ENCODE measurements around the gene EBNA1BP2.
"Not testable (repeated sequence)": the region's sequence is repeated elsewhere in the genome, so short reads cannot be mapped to it uniquely, and the experiment has no call there.

The EBNA1BP2 gene

GRCh38 chr1:43171876-43172526, at the start of gene EBNA1BP2, which contains the start of gene CFAP57:
Gene EBNA1BP2 (minus strand): TSS chr1:43172290. CDS start chr1:43172118, 172 bp downstream.
Gene CFAP57 (plus strand): TSS chr1:43172330. CDS start chr1:43172754, 424 bp downstream.
- peak; percentile 96 for DNase-seq

- no peak for DNase-seq
These were observed 49.7 kb upstream of the EBNA1BP2 start for GRCh38 chr1:43221797-43222196.

DNA sequence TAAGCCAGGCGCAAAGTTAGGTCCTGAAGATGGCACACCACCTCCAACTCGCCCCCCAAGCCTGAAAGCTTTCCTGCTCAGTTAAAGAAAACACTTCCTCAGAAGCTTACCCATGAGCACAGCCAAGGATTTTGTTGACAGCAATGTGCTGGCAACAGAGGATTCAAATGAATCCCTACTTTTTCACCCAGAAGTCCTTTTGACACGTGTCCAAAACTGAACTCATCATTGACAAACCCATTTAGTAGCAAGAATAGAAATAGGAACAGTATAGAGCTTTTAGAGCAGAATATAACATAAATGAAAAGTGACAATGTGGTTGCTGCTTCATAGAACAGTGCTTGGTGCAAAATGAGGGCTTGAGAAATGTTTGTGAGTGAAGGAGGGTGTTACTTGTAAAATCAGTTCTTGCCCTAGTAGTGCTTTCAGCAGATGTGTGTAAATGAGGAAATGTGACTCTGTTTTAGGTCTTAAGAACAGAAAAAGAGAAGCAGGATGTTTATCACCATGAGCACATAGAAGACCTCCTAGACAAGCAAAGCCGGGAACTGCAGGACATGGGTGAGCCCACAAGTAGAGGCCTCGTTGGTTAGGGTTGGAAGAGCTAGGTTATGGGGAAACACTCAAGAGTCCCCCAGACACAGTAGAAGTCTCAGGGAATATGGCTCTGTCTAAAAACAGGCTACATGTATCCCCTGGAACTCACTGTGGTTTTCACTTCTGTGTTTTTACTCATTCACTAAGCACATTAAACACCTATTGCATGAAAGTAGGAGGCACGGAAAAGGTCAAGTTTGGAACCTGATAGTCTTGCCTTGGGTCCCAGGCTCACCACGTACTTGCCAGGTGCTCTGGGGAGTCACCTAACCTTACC, 49.1 kb upstream of the EBNA1BP2 start:
- no peak for DNase-seq

DNA sequence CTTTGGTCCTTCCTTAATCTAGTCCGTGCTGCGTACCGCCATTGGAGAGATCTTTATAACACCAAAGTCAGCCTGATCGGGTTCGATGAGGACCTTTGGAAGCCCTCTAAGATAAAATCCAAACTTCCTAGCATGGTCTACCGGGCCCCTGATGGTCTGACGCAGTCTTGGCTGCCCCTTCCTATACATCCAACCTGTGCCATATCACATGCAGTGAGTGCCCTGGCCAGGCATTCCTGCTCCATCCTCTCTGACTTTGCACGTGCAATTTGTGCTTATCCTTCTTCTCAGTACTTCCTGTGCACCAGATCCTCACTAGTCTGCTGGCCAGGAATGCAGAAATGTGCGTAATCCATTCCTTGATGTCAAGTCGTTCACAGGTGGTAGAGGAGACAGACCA, 45.7 kb upstream of the EBNA1BP2 start:
- DNase-seq: no peak

DNA sequence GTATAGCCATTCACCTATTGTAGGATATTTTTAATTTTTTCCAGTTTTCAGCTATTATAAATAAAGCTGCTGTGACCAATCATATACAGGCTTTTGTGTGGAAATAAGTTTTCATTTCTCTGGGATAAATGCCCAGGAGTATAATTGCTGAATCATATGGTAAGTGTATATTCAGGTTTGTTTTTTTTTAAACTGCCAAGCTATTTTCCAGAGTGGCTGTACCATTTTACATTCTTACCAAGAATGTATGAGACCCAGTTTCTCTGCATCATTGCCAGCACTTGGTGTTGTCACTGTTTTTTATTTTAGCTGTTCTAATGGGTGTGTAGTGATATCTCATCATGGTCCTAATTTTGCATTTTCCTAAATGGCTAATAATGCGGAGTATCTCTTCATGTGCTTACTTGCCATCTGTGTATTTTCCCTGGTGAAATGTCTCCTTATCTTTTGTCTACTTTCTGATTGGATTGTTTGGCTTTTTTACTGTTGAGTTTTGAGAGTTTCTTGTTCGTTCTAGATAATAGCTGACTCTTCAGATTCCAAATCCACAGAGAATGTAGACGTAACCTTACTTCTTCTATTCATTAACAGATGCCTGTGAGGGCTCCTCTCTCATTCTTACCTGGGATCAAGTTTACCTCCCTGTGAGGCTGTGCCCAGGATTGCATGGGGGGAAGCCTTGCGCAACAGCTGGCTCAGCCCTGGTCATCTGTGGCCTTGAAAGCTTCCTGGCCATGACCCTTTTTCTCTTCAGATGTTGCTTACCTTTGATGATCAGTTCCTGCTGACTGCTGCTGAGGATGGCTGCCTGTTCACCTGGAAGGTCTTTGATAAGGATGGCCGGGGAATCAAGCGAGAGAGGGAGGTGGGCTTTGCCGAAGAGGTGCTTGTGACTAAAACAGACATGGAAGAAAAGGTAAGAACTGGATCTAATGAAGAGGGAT, 42.7 kb upstream of the EBNA1BP2 start:
- no peak for DNase-seq

GRCh38 chr1:43208277-43208676, 36.2 kb upstream of the EBNA1BP2 start:
- DNase-seq: not testable (repeated sequence)

GRCh38 chr1:43207229-43207853, 35.3 kb upstream of the EBNA1BP2 start:
- no peak for DNase-seq

- peak; percentile 17 for DNase-seq
These were observed 34.6 kb upstream of the EBNA1BP2 start for GRCh38 chr1:43206600-43207228.

DNA sequence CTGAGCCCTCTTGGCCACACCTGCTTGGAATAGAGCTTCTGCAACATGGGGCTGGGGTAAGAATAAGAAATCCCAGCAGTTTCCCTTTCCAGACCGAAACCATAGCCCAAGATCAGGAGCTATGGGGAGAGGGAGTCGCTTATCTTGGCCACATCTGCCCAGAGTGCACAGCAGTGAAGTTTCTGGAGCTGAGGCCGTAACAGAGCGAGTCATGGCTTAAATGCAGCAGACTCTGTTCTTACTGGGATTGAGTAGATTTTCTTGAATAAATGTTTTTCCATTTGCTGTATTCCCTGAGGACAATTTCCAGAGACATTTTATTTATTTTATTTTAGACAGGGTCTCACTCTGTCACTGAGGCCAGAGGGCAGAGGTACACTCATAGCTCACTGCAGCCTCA, 33.6 kb upstream of the EBNA1BP2 start:
- no peak for DNase-seq

- DNase-seq: no peak
These were observed 32.3 kb upstream of the EBNA1BP2 start for GRCh38 chr1:43204394-43204793.

- DNase-seq: no peak
These were observed 31.8 kb upstream of the EBNA1BP2 start for GRCh38 chr1:43203859-43204258.

GRCh38 chr1:43199093-43199726, 27.1 kb upstream of the EBNA1BP2 start:
- no peak for DNase-seq

DNA sequence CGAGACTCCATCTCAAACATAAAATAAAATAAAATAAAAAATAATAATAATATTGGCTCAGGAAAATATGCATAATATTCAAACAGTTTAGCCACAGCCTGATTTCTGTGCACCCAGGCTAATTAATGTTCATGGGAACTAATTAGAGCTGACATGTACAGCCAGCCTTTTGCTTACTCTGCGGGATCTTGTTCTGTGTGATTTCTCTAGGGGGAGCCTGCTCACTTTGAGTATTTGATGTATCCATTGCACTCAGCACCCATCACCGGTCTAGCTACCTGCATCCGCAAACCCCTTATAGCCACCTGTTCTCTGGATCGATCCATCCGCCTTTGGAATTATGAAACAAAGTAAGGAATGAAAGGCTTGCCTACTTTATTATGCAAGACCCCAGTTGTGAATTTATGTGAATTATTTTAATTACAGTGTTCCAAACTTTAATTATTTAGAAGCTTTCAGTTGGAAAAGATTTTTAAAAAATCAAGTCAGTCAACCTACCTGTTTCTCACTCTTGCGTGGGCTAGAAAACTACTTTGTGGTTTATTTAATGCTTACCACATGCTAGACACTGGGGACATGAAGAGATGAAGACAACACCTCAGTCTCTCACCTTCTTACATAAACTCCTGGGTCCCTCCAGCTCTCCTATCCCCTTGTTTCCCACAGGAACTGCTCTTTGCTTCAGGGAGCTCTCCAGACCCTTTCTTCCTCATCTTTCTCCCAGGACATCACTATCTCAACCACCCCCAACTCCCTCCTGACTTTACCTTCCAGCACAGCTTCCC, 25.4 kb upstream of the EBNA1BP2 start:
- DNase-seq: peak; percentile 9

DNA sequence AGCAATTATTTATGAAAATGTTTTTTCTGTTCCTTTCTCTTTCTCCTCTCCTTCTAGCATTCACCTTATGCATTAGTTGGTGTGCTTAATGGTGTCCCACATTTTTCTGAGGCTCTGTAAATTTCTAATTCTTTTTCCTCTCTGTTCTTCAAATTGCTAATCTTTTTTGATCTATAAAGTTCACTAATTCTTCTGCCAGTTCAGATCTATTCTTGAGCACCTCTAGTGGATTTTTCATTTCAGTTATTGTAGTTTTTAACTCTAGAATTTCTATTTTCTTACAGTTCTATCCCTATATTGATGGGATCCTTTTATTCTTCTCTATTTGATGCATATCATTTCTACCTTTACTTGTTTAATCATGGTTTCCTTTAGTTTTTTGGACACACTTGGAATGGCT, 22.4 kb upstream of the EBNA1BP2 start:
- no peak for DNase-seq

DNA sequence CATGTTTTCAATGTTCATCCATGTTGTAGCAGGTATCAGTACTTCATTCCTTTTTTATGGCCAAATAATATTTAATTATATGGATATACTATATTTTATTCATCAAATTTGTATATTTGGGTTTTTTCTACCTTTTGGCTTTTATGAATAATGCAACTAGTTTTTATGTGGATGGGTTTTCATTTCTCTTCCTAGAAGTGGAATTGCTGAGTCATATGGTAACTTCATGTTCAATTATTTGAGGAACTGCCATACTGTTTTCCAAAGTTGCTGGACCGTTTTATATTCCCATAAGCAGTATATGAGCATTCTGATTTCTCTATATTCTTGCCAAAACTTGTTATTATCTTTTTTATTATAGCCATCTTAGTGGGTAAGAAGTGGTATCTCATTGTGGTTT, 16.0 kb upstream of the EBNA1BP2 start:
- DNase-seq: no peak

GRCh38 chr1:43184995-43185394, 12.9 kb upstream of the EBNA1BP2 start:
- DNase-seq: peak; percentile 20

GRCh38 chr1:43184388-43184787, 12.3 kb upstream of the EBNA1BP2 start:
- no peak for DNase-seq

- no peak for DNase-seq
These were observed 5.6 kb upstream of the EBNA1BP2 start for GRCh38 chr1:43177691-43178090.

DNA sequence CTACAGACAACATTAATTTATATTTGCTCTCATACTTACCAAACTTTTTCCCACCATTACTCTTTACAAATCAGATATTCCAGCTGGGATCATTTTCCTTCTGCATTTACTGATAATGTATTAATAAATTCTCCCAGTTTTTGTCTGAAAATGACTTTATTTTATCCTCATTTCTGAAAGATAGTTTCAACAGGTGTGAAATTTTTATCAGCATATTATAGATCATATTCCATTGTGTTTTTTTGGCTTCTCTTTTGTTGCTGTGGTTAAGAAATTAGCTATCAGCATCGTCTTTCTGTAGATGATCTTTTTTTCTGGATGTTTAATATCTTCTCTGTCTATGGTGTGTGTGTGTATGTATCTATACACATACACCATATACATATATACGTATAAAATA, 2.8 kb upstream of the EBNA1BP2 start:
- DNase-seq: no peak

GRCh38 chr1:43172527-43172972, 460 bp upstream of the EBNA1BP2 start:
- no peak for DNase-seq
